Measurements from ENCODE around the gene GRIN2A. TPM values are rescaled to one million over a fixed set of nuclear protein-coding genes. Genes with fewer than 3 reads are reported as not detected.

GRIN2A gene
- total RNA-seq, 4 donors from 2014 or later: 0.25 to 26.1 (median 13.5) TPM

GRCh38 chr16:9900576-9900975 lies 281.7 kb downstream of the GRIN2A start:
- TF ChIP-seq POLR2AphosphoS5 (IDR thresholded peaks at IDR 0.05) (no peak), EP300 (IDR thresholded peaks at IDR 0.05) (no peak), CTCF (IDR thresholded peaks at IDR 0.05) (no peak), POLR2A (IDR thresholded peaks at IDR 0.05) (no peak)
- Histone ChIP-seq H3K4me3 (no peak overlapping the region), H3K36me3 (no peaks in the 10 kb centered on the region), H3K9me3 (no peaks in the 10 kb centered on the region), H3K27ac (no peak overlapping the region), H3K4me1 (no peaks in the 10 kb centered on the region), H3K27me3 (no peaks in the 10 kb centered on the region)
- 76 to 88% methylated on average over 2 to 4 of the region's 4 CpGs for WGBS, 2 donors (ENCODE audit: low coverage in 1 of 2)
- ATAC-seq: no peak

- no peak for TF ChIP-seq CTCF (IDR thresholded peaks at IDR 0.05)
- TF ChIP-seq POLR2A (IDR thresholded peaks at IDR 0.05): no peak
- no peak for TF ChIP-seq POLR2AphosphoS5 (IDR thresholded peaks at IDR 0.05)
- no peak for TF ChIP-seq EP300 (IDR thresholded peaks at IDR 0.05)
- no peak overlapping the region for H3K27ac ChIP-seq
- WGBS, 2 donors (ENCODE audit: low coverage in 1 of 2): 47 to 51% methylated on average over 3 to 4 of the region's 4 CpGs
- no peak for ATAC-seq
- no peak overlapping the region for H3K4me3 ChIP-seq
- H3K36me3 ChIP-seq: no peaks in the 10 kb centered on the region
- no peaks in the 10 kb centered on the region for H3K4me1 ChIP-seq
- no peaks in the 10 kb centered on the region for H3K27me3 ChIP-seq
- H3K9me3 ChIP-seq: no peaks in the 10 kb centered on the region
Observed at GRCh38 chr16:9898555-9898954, 283.7 kb downstream of the GRIN2A start.

- no peaks in the 10 kb centered on the region for H3K36me3 ChIP-seq
- H3K27me3 ChIP-seq: no peaks in the 10 kb centered on the region
- no peaks in the 10 kb centered on the region for H3K9me3 ChIP-seq
- TF ChIP-seq POLR2A (IDR thresholded peaks at IDR 0.05) (no peak), EP300 (IDR thresholded peaks at IDR 0.05) (no peak), CTCF (IDR thresholded peaks at IDR 0.05) (no peak), POLR2AphosphoS5 (IDR thresholded peaks at IDR 0.05) (no peak)
- no peaks in the 10 kb centered on the region for H3K4me1 ChIP-seq
- no peak overlapping the region for H3K27ac ChIP-seq
- ATAC-seq: no peak
- 86 to 92% methylated on average over 2 of the region's 2 CpGs for WGBS, 2 donors (ENCODE audit: low coverage in 1 of 2)
- no peak overlapping the region for H3K4me3 ChIP-seq
Observed at GRCh38 chr16:9898124-9898523, 284.1 kb downstream of the GRIN2A start.

- TF ChIP-seq EP300 (IDR thresholded peaks at IDR 0.05): no peak
- TF ChIP-seq CTCF (IDR thresholded peaks at IDR 0.05): no peak
- no peak for TF ChIP-seq POLR2A (IDR thresholded peaks at IDR 0.05)
- TF ChIP-seq POLR2AphosphoS5 (IDR thresholded peaks at IDR 0.05): no peak
- H3K36me3 ChIP-seq: no peaks in the 10 kb centered on the region
- no peak overlapping the region for H3K27ac ChIP-seq
- no peaks in the 10 kb centered on the region for H3K27me3 ChIP-seq
- H3K4me3 ChIP-seq: no peak overlapping the region
- ATAC-seq: no peak
- WGBS, 2 donors (ENCODE audit: low coverage in 1 of 2): 73 to 94% methylated on average over 4 of the region's 4 CpGs
- no peaks in the 10 kb centered on the region for H3K4me1 ChIP-seq
- no peaks in the 10 kb centered on the region for H3K9me3 ChIP-seq
Observed at GRCh38 chr16:9895817-9896216, 286.4 kb downstream of the GRIN2A start.

- H3K36me3 ChIP-seq: no peaks in the 10 kb centered on the region
- 75 to 100% methylated on average over 1 of the region's 1 CpG for WGBS, 2 donors (ENCODE audit: low coverage in 1 of 2)
- no peak overlapping the region for H3K4me3 ChIP-seq
- TF ChIP-seq CTCF (IDR thresholded peaks at IDR 0.05) (no peak), POLR2AphosphoS5 (IDR thresholded peaks at IDR 0.05) (no peak), EP300 (IDR thresholded peaks at IDR 0.05) (no peak), POLR2A (IDR thresholded peaks at IDR 0.05) (no peak)
- peak overlapping the region in 1 of 4 donors; percentile 46 for H3K27ac ChIP-seq
- no peaks in the 10 kb centered on the region for H3K4me1 ChIP-seq
- no peaks in the 10 kb centered on the region for H3K9me3 ChIP-seq
- no peaks in the 10 kb centered on the region for H3K27me3 ChIP-seq
- ATAC-seq: no peak
Observed at GRCh38 chr16:9885876-9886275, 296.4 kb downstream of the GRIN2A start.

Data from gastroesophageal sphincter (tissue), 4 donors.